UCSD-AML1 (cell line): ENCODE measurements around the gene CALY.
A peak's percentile ranks its signal among the peaks of the same experiment; 100 is the strongest.

Source experiments
- DNase-seq: peaks from one replicate; lab custom pipeline; 2025; ENCODE audit not compliant: unreplicated experiment; lab: John Stamatoyannopoulos, UW

The CALY gene

DNA sequence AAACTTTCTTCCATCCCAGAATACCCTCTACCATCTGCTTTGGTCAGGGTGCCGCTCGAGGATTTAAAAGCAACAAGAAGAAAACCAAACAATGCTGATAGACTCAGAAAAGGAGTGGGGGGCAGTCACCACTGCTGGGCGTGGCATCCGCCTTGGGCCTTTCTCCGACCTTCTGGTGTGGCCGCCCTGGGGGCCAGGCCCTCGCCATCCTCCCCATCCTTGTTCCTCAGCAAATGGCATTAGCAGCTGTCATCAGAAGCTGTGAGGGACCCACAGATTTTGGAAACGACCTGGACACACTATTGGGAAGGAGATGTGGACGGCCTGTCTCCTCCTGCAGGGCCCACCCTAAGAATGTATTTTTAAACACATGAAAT is 23.9 kb downstream of the CALY start:
- DNase-seq, result no peak

DNA sequence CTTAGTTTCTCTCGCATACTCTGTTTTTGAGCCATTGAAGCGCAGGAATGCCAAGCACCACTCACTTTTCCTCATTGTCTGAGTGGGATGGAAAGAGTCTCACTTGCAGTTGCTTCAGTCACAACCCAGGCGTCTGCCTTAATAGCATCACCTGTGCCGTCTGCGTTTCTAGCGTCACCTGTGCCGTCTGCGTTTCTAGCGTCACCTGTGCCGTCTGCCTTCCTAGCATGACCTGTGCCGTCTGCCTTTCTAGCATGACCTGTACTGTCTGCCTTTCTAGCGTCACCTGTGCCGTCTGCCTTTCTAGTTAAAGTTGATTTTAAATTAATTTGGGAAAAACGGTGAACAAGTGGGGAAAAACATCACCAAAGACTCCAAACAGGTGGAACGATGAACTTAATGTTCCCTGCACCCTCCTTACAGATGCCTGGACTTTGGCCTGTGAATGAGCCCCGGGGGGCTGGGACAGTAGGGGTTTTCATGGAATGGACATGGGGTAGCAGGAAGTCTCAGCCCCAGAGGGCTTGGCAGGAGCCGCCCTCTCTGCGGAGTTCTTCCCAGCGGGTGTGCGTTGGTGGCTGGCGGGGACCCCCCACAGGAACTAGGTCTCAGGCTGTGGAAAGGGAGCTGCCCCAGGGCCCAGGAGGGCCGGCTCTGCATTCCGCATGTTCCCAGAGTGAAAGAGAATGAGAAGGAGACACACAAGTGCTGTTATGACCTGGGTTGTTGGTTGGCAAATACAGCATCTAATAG is 24.5 kb downstream of the CALY start:
- DNase-seq, result no peak

DNA sequence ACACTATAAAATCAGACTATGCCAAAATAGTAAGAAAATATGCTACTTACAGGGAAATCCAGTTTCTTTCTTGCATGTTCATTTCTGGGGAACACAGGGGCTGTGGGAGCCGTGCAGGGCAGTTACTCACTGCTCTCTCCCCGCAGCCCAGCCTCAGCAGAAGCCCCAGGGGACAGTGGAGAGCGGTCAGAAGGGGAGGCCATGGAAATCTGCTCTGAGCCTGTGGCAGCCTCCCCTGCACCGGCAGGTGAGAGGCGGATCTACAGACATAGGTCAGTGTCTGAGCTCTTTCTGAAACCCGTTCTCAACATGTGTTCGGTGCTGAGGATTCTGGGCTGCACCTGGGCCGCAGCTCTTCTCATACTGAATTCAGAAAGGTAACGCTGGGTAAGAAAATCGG is 25.1 kb downstream of the CALY start:
- no peak for DNase-seq

DNA sequence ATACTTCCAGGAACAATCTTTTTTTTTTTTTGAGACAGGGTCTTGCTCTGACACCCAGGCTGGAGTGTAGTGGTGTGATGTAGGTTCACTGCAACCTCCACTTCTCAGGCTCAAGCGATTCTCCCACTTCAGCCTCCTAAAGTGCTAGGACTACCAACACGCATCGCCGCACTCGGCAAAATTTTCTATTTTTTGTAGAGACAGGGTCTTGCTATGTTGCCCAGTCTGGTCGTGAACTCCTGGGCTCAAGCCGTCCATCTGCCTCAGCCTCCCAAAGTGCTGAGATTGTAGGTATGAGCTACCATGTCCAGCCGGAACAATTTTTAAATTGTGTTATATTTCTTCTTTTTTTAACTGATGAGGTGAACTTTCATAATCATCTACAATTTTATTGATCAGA is 25.9 kb downstream of the CALY start:
- DNase-seq, result no peak

DNA sequence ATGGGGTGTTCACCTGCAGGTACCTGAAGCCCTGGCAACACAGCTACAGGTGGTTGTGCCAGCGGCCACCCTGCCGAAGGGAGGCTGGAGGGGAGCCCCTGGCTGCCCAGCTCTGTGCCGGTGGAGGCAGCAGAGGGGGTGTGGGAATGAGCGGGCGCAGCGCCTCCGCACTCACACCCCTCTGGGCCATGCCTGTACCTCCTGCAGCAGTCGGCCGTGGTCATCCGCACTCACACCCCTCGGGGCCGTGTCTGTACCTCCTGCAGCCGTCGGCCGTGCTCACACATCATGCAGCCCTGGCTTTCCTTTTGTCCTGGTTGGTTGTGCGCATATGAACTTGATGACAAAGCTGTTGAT is 26.3 kb downstream of the CALY start:
- DNase-seq, result no peak

GRCh38 chr10:133309720-133310398 is 26.8 kb downstream of the CALY start:
- DNase-seq, result no peak

GRCh38 chr10:133309100-133309719 is 27.5 kb downstream of the CALY start:
- peak; percentile 94 for DNase-seq

DNA sequence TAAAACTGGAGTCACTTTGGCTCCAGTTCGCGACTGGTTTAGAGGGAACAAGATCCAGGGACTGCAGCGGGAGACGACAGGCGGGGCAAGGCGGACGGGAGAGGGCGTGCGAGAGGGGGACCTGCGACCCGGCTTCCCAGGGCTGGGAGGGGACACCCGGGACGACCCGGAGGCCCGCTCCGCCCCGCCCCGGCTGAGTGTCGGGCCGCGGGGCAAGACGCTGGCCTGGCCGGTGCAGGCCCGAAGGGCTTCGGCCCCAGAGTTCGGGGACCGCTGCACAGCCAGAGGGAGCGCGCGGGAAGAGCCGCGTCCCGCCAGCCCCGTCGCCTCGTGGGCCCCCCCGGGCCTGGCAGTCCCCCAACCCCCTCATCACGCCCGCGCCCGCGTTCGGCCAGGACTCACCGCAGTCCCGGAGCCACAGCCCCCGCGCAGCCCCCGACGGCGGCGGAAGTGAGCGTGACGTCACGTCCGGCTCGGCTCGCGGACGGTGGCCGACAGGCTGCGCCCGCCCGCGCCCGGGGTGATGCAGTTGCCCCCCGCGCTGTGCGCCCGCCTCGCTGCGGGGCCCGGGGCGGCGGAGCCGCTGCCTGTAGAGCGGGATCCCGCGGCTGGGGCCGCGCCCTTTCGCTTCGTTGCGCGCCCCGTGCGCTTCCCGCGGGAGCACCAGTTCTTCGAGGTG is 28.1 kb downstream of the CALY start, which contains the start of the genes TUBGCP2 and ZNF511:
Gene TUBGCP2, minus strand, starts transcription at position 452 of the 679 bp plus-strand sequence. CDS start 5,931 bp downstream, outside the sequence.
Gene ZNF511, plus strand, starts transcription at position 494 of the 679 bp plus-strand sequence. Its CDS starts 30 bp downstream, at position 524.
- peak; percentile 91 for DNase-seq

DNA sequence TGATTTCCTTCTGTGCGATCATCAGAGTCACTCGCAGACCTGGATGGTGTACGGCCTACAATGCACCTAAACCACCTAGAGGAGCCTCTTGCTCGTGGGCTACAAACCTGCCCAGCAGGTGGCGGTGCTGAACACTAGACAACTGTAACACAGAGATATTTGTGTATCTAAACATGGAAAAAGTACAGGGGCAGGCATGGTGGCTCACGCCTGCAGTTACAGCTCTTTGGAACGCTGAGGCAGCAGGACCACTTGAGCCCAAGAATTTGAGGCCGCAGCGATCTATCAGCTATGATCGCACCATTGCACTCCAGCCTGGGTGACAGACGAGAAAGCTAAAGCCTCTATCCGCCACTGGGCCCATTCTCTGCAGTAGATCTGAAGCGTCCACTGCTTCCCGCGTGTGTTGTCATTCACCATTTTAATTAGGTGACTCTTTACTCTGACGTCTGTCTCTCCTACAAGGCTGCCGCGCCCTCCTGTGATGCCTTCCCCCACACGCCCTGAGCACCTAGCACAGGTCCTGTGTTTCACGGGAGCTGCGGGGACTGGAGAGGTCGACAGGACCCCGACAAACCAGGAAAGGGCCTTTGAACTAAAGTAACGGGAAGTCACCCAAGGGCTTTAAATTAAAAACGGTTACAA is 28.8 kb downstream of the CALY start:
- peak; percentile 69 for DNase-seq

DNA sequence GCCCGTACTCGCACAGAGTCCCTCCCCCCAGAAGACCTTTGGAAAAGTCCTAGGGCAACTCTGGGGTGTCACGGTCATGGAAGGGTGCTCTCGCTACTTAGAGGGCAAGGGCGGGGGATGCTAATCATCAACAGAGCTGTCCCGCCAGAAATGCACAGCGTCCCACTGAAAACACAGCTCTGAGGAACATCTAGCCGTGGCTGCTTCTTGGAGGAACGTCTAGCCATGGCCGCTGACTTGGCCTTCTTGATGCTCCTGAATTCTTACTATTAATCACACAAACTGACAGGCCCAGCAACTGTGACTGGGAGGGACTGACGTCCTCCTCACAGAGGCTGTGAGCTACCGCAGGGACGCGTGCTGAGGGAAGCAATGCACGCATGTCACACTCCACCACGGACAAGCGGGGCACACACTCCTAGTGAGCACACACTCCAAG is 29.7 kb downstream of the CALY start:
- DNase-seq, result no peak

DNA sequence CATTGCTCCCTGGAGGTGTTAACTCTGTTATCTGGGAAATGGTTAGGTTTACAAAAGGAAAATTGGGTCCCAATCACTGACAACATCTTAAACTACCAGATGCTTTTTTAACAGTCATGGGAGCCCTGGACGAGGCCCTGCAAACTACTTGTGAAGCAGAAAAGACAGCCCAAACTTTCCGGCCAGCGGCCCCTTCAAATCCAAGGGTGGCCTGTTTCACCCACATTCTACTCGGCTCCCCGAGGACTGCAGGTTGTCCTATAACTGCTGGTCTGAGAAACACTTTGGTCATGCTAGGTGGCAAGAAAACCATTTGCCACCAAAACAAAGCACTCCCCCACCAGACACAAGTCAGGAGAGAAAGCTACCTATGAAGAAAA is 30.6 kb downstream of the CALY start:
- DNase-seq, result no peak

- DNase-seq, result no peak
Measured at GRCh38 chr10:133303206-133303605, 33.5 kb downstream of the CALY start.

GRCh38 chr10:133302230-133302629 is 34.5 kb downstream of the CALY start:
- DNase-seq, result no peak

- DNase-seq, result no peak
Measured at GRCh38 chr10:133299738-133300137, 37.0 kb downstream of the CALY start.

DNA sequence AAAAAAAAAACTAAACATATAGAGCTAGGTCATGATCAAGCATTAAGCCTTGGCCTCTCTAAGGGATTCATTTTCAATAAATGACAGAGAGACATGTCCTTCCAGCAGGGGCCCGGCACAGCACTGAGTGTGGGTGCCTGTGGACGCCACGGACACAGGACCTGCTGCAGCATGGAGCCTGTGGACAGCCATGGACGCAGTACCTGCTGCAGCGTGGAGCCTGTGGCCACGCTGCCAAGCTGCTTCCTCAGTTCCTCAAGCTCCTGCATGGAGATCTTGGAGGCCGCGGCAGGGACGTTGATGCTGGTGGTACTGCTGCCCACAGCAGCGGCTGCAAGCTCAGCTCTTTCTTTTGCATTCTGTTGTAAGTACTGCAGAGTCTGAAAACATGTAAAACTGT is 37.5 kb downstream of the CALY start:
- DNase-seq, result no peak

DNA sequence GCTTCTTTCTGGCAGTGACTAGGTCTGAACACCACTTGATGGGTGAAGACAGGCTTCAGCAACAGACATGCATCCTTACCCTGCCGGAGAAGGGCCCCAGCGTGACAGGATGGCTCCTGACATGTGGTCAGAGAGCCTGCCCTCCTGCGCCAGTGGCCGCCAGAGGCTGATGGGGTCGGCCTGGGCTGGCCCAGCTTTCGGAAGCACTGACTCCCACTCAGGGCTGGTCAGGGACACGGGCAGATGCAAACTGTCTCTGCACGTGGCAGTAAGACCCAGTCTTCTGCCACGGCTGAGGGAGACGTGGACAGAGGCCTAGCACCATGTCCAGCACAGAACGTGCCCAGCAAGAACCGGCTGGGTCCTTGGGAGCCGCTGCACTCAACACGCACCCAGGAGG is 38.2 kb downstream of the CALY start:
- DNase-seq, result no peak

GRCh38 chr10:133297504-133297903 is 39.2 kb downstream of the CALY start:
- DNase-seq, result no peak

- no peak for DNase-seq
Measured at GRCh38 chr10:133295426-133296320, 41.0 kb downstream of the CALY start.

GRCh38 chr10:133294189-133294588 is 42.5 kb downstream of the CALY start:
- DNase-seq, result no peak

DNA sequence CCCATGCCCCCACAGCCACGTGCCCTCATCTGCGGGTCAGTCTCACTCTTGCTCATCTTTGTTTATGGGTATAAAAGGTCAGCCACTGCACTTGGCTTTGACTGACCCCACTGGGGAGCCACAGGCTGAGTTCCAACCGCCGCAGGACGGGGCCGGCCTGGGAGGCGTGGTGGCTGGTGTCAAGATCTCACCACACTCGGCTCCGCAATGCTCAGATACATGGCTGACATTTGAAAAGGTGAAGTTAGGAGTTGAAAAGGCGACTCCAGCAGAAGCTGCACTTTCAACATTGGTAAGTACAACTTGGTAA is 42.9 kb downstream of the CALY start:
- DNase-seq, result no peak
